ENCODE data around the gene AGBL4.

Gene AGBL4

GRCh38 chr1:49541096-49541752, 482.5 kb downstream of the AGBL4 start:
- no peak for TF ChIP-seq CTCF (IDR thresholded peaks at IDR 0.05; ENCODE audit: extremely low read depth, missing control alignments)
- DNase-seq (ENCODE audit: low spot score), result no peak

GRCh38 chr1:49527606-49528305, 496.0 kb downstream of the AGBL4 start:
- no peak for DNase-seq (ENCODE audit: low spot score)
- no peak for TF ChIP-seq CTCF (IDR thresholded peaks at IDR 0.05; ENCODE audit: extremely low read depth, missing control alignments)

- no peak for DNase-seq (ENCODE audit: low spot score)
- TF ChIP-seq CTCF (IDR thresholded peaks at IDR 0.05; ENCODE audit: extremely low read depth, missing control alignments), result no peak
Measured at GRCh38 chr1:49526672-49527071, 497.1 kb downstream of the AGBL4 start.

- DNase-seq (ENCODE audit: low spot score), result no peak
- TF ChIP-seq CTCF (IDR thresholded peaks at IDR 0.05; ENCODE audit: extremely low read depth, missing control alignments), result no peak
Measured at GRCh38 chr1:49523764-49524163, 500.0 kb downstream of the AGBL4 start.

GRCh38 chr1:49466961-49467360, 556.8 kb downstream of the AGBL4 start:
- no peak for TF ChIP-seq CTCF (IDR thresholded peaks at IDR 0.05; ENCODE audit: extremely low read depth, missing control alignments)
- DNase-seq (ENCODE audit: low spot score), result no peak

- DNase-seq (ENCODE audit: low spot score), result no peak
- no peak for TF ChIP-seq CTCF (IDR thresholded peaks at IDR 0.05; ENCODE audit: extremely low read depth, missing control alignments)
Measured at GRCh38 chr1:49465486-49466185, 558.1 kb downstream of the AGBL4 start.

GRCh38 chr1:49448200-49448599, 575.6 kb downstream of the AGBL4 start:
- TF ChIP-seq CTCF (IDR thresholded peaks at IDR 0.05; ENCODE audit: extremely low read depth, missing control alignments), result no peak
- DNase-seq (ENCODE audit: low spot score), result no peak

Measured in GM20000 (cell line).